Activated CD4-positive, alpha-beta T cell treated with anti-CD3 and anti-CD28 coated beads, Interleukin-2, amount 50 U/mL, for 24 hours (primary cell): Measurements from ENCODE around the gene SPG11.

Experiments used
- DNase-seq, 2 donors: peaks; one replicate each; pipeline ENCODE4 v3.0.0-alpha.2; 2020; ENCODE audit warnings: low read depth in 1 of 2, low spot score in 1 of 2

Gene SPG11

GRCh38 chr15:44616974-44617373, 46.5 kb downstream of the SPG11 start:
- no peak for DNase-seq

GRCh38 chr15:44606740-44607139, 56.7 kb downstream of the SPG11 start:
- no peak for DNase-seq

GRCh38 chr15:44603126-44603525, 60.3 kb downstream of the SPG11 start:
- DNase-seq: no peak

GRCh38 chr15:44598892-44599291, 64.6 kb downstream of the SPG11 start:
- no peak for DNase-seq

DNA sequence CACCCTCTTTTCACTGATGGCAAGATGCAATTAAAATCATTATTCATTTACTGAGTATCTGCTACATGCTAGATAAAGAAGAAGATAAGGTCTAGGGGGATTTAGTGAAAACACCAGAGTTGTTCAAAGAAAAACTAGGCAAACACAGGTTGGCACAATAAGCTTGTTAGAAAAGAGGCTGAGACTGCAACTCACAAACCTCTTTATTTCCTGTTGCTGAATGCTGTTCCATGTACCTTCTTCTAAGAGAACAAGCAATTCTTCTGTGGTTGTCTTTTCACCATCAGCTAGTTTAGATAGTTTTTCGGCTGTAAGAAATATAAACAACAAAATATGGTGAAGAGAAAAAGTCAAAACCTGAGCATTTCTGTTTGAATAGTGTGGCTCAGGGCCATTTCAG, 65.4 kb downstream of the SPG11 start:
- DNase-seq: no peak

DNA sequence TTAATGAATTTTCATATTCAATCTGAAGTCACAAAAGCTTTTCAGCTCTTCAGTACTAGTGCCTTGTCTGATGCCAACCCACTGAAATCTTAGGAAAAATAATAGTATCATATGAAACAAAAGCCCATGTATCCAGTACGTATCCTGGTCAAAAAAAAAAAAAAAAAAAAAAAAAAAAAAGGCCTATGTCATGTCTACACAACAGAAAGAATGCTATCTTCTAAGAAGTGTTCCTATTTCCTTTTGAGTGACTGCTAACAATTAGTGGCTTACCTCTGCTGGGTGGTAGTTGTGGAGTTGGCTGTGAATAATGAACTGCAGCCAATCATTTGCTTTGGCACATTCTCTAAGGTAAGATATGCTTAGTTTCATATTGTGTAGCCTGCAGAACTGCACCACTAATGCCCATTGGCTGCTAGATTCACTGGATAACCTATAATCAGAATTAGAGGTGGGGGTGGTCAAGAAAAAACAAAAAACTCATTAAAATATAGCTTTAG, 66.9 kb downstream of the SPG11 start:
- no peak for DNase-seq

DNA sequence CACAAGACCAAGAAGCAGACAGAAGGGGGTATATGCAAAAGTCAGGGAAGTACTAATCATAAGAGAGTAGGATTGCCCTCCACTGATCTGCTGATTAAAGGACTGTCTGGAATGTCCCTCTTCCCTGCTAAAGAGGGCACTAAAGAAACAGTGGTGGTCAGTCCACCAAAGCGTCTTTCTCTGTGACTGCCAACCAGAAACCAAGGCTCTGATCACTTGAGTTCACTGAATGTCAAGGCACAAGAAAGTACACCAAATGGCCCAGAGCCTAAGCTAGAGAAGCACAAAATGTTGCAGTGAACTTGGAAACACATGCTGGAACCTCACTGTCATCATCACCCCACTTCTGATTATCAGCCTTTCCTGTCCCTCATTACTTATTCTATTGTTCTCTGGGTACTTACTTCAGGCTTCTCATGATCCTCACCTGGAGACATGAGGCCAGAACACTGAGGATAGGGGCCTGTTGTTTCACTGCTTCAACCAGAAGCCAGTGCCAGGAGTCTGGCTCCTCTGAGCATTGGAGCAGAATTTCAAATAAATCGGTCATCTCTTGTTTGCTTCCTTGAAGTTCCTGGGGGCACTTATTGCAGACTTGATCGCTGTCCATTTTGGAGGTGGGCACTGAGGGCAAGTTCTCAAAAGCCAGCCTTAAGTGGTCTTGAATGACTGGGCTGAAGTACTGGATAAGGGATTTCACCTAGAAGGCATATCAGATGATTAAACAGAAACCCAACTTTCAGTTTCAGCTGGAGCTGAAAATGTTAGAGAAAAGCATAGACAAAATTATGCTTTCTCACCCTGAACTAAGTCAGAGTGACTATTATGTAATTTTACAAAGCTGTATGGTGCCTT, 67.6 kb downstream of the SPG11 start:
- DNase-seq: no peak

DNA sequence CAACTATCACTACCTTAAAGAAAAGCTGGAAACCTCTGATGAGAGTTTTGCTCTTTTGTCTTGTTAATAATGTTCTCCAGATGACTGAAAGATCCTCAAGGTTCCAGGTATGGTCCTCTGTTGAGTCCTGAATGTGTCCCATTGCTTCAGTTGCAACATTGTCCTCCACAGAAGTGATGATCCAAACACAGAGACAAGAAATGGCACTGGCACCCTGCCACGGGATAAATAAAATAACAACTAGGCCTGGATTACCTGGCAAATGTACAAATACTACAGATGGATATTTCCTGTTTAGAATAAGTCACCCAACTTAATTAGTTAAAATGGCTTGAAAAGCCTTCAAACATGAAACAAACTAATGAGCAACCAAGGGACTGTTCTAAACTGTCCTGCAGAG, 68.2 kb downstream of the SPG11 start:
- DNase-seq: no peak

- no peak for DNase-seq
These were observed 70.3 kb downstream of the SPG11 start for GRCh38 chr15:44593042-44593736.

- DNase-seq: no peak
These were observed 72.1 kb downstream of the SPG11 start for GRCh38 chr15:44591326-44591725.

GRCh38 chr15:44588541-44588940, 74.9 kb downstream of the SPG11 start:
- no peak for DNase-seq

GRCh38 chr15:44585633-44586032, 77.8 kb downstream of the SPG11 start:
- DNase-seq: no peak

DNA sequence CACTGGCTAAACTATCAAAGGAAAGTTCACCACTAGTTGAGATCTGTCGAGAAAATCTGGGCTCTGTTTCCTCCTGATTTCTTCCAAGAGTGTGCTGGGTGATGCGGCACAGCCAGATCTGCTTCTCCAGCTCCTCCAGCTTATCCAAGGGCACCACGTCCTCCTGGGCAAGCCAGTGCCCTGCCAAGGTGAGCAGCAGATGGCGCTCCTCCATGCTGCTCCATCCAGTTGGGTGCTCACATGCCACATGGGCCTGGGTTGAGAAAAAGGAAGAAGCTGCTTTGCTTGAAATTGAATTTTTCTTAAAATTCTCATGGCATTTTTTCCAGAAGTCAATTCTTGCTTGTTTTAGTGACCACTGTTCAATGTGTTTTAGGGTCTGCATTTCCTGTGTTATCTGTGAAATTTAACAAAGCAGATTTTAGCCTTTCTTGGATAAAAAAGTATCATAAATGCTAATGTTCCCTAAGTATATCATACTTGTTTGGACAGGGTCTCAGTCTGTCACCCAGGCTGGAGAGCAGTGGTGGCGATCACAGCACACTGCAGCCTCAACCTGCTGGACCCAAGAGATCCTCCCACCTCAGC, 79.2 kb downstream of the SPG11 start:
- peak in 1 of 2 donors; percentile 15 for DNase-seq

GRCh38 chr15:44580105-44580504, 83.4 kb downstream of the SPG11 start:
- no peak for DNase-seq

- no peak for DNase-seq
These were observed 88.7 kb downstream of the SPG11 start for GRCh38 chr15:44574734-44575133.

- no peak for DNase-seq
These were observed 90.1 kb downstream of the SPG11 start for GRCh38 chr15:44573386-44573785.

- no peak for DNase-seq
These were observed 93.1 kb downstream of the SPG11 start for GRCh38 chr15:44570361-44570760.

DNA sequence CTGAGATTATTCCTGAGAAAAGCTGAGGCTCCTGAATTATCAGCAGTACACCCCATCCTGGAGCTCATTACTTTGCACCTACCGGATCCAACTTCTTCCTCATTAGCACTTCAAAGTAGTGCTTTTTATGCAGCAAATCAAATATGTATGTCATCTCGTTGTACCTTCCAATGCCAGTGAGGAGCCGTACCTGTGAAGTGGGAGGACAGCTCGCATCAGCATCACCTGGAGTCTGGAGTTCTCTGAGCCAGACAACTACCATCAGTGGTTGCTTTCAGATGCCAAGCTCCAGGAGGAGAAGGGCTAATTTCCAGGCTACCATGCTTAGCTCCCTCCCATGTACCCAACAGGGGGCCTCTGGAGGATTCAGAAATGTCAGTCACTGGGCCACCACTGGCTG, 94.1 kb downstream of the SPG11 start:
- no peak for DNase-seq

DNA sequence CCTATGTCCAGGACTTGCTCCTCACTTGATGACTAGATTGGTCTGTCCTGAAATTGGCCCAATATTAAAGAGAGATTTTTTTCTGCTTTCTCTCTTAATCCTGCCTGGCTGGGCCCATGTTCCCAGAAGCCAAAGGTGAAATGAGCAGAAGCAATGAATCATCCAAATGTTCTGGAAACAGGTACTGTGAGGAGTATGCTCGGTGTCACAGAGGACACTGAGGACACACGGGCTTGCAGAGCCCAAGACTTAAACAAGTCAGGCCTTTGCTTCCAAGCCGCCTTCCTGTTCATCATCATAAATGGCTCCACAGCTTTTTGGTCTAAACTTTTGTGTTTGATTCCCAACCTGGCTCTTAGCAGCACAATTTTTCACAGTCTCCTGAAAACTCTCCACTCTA, 95.1 kb downstream of the SPG11 start:
- DNase-seq: no peak

DNA sequence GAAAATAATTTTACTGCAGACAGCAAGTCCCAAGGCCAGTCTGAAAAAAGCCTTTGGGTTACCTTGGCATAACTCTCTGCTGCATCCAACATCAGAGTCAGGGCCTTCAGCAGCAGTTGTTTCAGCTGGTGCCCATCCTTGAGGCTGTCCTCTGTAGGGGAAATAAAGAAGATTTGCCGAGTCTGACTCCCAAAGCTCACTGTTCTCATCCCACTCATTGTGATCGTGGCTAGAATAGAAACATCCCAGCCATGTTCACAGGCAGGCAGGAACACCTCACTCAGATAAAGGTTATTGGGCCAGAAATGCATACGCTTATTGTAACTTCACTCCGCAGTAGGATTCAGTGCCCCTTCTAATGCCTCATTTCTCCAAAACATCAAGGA, 97.3 kb downstream of the SPG11 start:
- DNase-seq: no peak

DNA sequence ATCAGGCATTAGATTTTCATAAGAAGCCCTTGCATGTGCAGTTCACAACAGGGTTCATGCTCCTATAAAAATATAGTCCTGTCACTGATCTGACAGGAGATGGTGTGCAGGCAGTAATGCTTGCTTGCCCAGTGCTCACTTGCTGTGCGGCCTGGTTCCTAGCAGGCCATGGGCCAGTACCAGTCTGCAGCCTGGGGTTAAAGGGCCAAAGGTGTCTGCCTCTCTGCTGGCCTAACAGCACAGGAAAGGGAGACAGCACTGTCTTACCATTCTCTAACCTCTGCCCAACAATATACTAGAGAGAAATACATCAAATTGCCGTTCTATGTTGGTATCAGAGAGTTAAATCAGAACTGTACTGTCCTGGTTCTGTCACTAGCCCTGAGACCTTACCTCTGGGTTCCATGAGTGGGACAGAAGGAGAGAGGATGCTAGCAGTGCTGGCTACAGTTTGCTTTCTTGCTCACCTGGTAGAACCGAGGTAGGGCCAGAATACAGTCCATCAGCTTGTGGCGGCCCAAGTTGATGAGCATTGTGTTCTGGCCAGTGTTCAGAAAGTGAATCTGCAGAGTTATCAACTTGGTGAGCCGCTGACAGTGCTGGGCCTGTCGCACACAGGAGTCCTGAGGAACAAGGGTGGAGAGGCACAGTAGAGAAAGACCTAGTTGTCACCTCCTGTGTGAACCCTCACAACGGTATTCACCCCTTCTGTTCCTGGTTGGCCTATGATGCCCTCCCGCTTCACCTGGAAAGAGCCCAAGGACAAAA, 97.9 kb downstream of the SPG11 start:
- no peak for DNase-seq
